Hematopoietic multipotent progenitor cell treated with erythropoietin and hydrocortisone succinate and interleukin-3 and kit ligand, for 15 days (in vitro differentiated cells): ENCODE data around the gene TEX26.
"Not testable (repeated sequence)": the region's sequence is repeated elsewhere in the genome, so short reads cannot be mapped to it uniquely, and the experiment has no call there.

Source experiments
- DNase-seq: peaks from one replicate; pipeline ENCODE4 v3.0.0-alpha.2; 2015; ENCODE audit warnings: low spot score

Gene TEX26

DNA sequence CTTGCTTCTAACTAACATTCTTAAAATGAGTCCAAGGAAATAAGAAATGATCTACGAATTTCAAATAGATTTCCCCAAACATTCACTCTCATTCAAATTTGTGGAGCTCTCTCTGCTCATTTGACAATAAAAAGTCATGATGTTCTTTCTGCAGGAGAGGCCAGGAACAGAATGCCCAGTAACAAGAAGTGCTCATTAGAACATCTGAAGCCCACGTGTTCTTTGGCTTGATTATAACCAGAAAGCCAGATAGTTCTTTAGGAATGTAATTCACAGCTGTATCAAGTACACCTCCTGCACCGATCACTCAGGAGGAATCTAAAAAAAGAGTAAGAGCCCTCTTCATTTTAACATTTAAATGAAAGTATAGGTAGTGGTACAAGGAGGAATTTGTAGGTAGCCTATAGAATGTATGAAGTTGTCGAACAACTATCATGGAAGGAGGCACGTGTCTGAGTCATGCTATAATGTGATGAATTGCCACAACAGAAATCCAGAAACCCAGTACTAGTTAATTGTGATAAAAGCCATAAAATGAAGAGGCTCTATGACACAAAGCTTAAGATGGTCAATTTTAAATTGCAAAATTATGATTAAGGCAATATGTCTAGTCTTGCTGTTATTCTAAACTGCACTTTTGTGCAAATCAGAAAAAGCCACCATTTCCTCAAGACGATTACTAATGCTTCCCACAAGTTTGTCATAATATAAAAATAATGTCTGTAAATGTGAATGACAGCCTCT lies 13.6 kb upstream of the TEX26 start:
- no peak for DNase-seq

DNA sequence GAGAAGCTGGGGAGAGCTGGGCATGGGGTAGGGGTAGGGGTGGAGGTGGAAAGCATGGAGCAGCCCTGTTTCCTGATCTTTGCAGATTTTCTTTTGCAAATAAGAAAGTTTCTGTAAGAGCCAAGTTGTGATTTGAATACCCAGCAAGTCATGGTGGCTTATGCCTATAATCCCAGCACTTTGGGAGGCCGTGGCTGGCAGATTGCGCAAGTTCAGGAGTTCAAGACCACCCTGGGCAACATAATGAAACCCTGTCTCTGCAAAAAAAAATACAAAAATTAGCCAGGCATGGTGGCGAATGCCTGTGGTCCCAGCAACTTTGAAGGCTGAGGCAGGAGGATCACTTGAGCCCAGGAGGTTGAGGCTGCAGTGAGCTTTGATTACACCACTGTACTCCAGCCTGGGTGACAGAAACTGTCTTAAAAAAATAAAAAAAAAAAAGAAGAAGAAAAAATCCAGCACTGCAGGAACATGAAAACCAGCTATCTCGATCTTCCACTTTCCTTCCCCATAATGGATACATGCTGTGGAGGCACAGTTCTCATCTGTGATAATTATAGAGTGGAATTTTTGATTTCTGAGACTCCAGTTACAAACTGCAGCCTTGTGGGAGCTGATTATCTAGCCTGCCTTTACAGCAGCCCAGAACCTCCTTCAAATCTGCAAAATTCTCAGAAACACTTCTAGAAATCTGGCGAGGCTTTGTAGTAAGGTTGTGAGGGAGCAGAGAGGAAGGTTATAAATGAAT lies 12.1 kb upstream of the TEX26 start:
- DNase-seq = no peak

DNA sequence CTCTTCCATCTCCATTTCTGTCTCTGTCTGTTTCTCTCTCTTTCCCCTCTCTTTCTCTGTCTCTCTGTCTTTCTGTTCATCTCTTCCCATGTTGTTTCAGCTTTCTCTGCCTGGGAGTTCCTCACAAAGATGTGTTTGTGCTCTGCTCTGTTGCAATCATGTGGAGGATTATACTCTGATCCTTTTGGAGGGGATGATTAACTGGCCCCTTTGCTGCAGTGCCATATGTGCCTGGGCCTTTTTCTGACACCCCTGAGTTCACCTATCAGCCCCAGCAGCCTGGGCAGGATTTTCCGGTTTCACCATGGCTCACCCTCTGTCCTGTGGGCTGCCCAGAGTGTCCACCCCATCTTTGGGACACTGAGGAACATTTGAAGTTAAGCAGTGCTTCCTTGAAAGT lies 9.0 kb upstream of the TEX26 start:
- DNase-seq = no peak

- DNase-seq = no peak
Observed at GRCh38 chr13:30924721-30925120, 7.7 kb upstream of the TEX26 start.

- DNase-seq = no peak
Observed at GRCh38 chr13:30925429-30925828, 7.0 kb upstream of the TEX26 start.

GRCh38 chr13:30926781-30927180 lies 5.7 kb upstream of the TEX26 start:
- DNase-seq = no peak

DNA sequence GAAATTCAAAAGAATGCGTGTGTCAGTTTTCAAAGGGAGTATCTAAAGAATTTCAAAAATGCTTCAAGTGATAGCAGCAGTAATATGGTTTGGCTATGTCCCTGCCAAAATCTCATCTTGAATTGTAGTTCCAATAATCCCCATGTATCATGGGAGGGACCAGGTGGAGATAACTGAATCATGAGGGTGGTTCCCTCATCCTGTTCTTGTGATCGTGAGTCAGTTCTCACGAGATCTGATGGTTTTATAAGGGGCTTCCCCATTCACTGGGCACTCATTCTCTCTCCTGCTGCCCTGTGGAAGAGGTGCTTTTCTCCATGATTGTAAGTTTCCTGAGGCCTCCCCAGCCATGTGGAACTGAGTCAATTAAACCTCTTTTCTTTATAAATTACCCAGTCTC lies 5.3 kb upstream of the TEX26 start:
- not testable (repeated sequence) for DNase-seq

DNA sequence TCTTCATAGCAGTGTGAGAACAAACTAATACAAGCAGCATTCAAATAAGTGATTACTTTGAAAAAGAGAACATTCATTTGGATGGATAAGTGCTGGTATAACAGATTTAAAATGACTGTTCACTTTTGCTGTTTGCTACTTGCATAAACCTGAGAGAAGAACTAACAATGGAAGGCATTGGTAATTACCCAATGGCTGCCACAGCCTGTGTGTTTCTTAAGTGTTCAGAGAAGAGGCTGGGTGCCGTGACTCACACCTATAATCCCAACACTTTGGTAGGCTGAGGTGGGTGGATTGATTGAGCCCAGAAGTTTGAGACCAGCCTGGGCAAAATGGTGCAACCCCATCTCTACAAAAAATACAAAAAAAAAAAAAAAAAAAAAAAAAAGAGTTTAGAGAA lies 4.9 kb upstream of the TEX26 start:
- DNase-seq = no peak

GRCh38 chr13:30928978-30929377 lies 3.5 kb upstream of the TEX26 start:
- no peak for DNase-seq

GRCh38 chr13:30933354-30933670 lies 856 bp downstream of the TEX26 start:
- no peak for DNase-seq

DNA sequence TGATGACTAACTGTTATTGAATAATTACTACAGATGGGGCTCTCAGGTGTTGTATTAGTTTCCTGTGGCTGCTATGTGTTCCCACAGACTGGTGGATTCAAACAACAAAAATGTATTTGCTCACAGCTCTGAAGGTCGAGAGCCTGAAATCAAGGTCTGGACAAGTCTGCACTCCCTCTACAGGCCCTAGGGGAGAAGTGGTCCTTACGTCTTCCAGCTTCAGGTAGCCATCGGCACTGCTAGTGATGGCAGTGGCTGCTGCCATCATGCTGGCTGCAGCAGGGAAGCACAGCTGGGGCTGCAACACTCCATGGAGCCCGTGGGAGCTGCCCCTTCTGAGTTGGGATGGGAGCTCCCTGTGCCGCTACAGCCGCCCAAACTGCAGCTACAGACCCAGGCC lies 1.9 kb downstream of the TEX26 start:
- DNase-seq = no peak

- no peak for DNase-seq
Observed at GRCh38 chr13:30934803-30935202, 2.3 kb downstream of the TEX26 start.

DNA sequence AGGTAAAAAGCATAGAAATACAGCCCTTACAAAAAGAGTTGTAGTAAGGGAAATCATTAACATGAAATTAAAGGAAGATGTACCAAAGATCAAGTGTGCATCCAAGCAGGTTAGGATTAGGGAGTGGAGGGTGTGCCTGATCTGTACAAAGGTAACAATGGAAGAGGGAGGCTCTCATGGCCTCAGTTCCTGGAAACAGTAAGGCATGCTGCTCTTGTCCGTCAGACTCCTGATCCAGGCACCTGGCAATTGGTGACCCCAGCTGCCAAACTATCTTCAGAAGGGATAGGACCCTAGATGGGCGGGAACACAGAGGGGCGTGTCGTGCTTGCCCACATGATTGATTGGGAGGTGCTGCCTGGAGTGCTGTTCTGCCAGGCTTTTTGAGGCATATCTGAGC lies 4.5 kb downstream of the TEX26 start:
- DNase-seq = no peak

DNA sequence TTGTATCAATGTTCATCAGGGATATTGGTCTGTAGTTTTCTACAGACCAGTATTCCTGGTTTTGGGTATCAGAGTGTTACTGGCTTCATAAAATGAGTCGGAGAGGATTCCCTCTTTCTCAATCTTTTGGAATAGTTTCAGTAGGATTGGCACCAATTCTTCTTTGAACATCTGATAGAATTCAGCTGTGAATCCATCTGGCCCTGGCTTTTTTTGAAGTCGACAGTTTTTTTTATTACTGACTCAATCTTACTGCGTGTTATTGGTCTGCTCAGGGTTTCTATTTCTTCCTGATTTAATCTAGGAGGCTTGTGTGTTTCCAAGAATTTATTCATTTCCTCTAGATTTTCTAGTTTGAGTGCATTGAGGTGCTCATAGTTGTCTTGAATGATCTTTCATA lies 11.4 kb downstream of the TEX26 start:
- no peak for DNase-seq

GRCh38 chr13:30957258-30957943 lies 24.9 kb downstream of the TEX26 start:
- DNase-seq = no peak

GRCh38 chr13:30959678-30960077 lies 27.2 kb downstream of the TEX26 start:
- no peak for DNase-seq

- DNase-seq = no peak
Observed at GRCh38 chr13:30963791-30964190, 31.3 kb downstream of the TEX26 start.

GRCh38 chr13:30965380-30965779 lies 32.9 kb downstream of the TEX26 start:
- no peak for DNase-seq

- no peak for DNase-seq
Observed at GRCh38 chr13:30966101-30966500, 33.6 kb downstream of the TEX26 start.

GRCh38 chr13:30968846-30969245 lies 36.4 kb downstream of the TEX26 start:
- no peak for DNase-seq

GRCh38 chr13:30971575-30971974 lies 39.1 kb downstream of the TEX26 start:
- DNase-seq = no peak

- no peak for DNase-seq
Observed at GRCh38 chr13:30972888-30973377, 40.5 kb downstream of the TEX26 start.

- no peak for DNase-seq
Observed at GRCh38 chr13:30974350-30974749, 41.9 kb downstream of the TEX26 start.
